Endothelial cell (in vitro differentiated cells): Measurements from ENCODE around the gene DNAH9. TPM values are rescaled to one million over a fixed set of nuclear protein-coding genes. Genes with fewer than 3 reads are reported as not detected.
"Not testable (repeated sequence)": the region's sequence is repeated elsewhere in the genome, so short reads cannot be mapped to it uniquely, and the experiment has no call there.

Source experiments
- DNase-seq: peaks from one replicate; pipeline ENCODE4 v3.0.0; 2021; ENCODE audit warnings: low spot score
- H3K27ac Mint-ChIP-seq: one replicate; pipeline ENCODE4 v1.8.0; 2021; ENCODE audit warnings: mixed read lengths, inconsistent platforms; ENCODE audit not compliant: unreplicated experiment
- H3K27me3 Mint-ChIP-seq: one replicate; pipeline ENCODE4 v1.8.0; 2021; ENCODE audit warnings: mild to moderate bottlenecking, moderate library complexity, mixed read lengths, inconsistent platforms; ENCODE audit not compliant: unreplicated experiment
- H3K36me3 Mint-ChIP-seq: one replicate; pipeline ENCODE4 v1.8.0; 2021; ENCODE audit warnings: mild to moderate bottlenecking, low read depth, mixed read lengths, inconsistent platforms; ENCODE audit not compliant: unreplicated experiment
- H3K4me1 Mint-ChIP-seq: one replicate; pipeline ENCODE4 v1.8.0; 2021; ENCODE audit warnings: mild to moderate bottlenecking, mixed read lengths, inconsistent platforms; ENCODE audit not compliant: unreplicated experiment
- H3K4me3 Mint-ChIP-seq: one replicate; pipeline ENCODE4 v1.8.0; 2021; ENCODE audit warnings: mild to moderate bottlenecking, mixed read lengths, inconsistent platforms; ENCODE audit not compliant: unreplicated experiment
- H3K9me3 Mint-ChIP-seq: one replicate; pipeline ENCODE4 v1.8.0; 2021; ENCODE audit warnings: mixed read lengths, inconsistent platforms; ENCODE audit not compliant: unreplicated experiment
- total RNA-seq: library from RNA; stranded (reverse); fragmentation: NEBNext Ultra II Directional; extraction: Animal tissue kit (Norgen Biotek cat#: 25700); gene quantifications from one replicate; pipeline ENCODE4 v1.2.1, GENCODE V29; 2021; ENCODE audit not compliant: unreplicated experiment
- TF ChIP-seq, protein P1 (sequence below): fragments of 200-600 bp; sonication (generic); IDR thresholded peaks from one replicate; pipeline ENCODE4 v1.5.0; 2021; ENCODE audit warnings: antibody characterized with exemption; ENCODE audit not compliant: unreplicated experiment

DNAH9 gene
- total RNA-seq, 1 donor from 2014 or later: not detected

DNA sequence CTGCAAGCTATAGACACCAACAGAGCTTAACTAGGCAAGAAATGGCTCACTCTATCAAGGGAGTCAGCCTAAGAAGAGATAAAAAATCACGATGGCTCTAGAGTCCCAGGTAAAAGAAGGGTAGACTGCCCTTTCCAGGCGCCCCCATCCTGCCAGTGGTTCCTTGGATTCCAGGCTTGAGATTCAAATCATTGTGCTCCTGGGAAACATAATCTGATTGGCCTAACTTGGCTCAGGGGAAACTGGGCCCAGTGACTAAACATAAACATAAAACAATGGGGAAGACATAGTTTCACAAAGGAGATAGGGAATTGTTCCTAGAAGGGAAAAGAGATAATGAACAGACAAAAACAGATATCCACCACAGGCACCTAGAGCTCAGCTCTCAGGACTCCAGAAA is 342.6 kb downstream of the DNAH9 start:
- H3K4me1 Mint-ChIP-seq: peaks cover 4% of the 10 kb centered on the region
- H3K27ac Mint-ChIP-seq: no peak overlapping the region
- no peak overlapping the region for H3K4me3 Mint-ChIP-seq
- no peaks in the 10 kb centered on the region for H3K36me3 Mint-ChIP-seq
- H3K27me3 Mint-ChIP-seq: peaks cover 3% of the 10 kb centered on the region
- TF ChIP-seq, protein P1, sequence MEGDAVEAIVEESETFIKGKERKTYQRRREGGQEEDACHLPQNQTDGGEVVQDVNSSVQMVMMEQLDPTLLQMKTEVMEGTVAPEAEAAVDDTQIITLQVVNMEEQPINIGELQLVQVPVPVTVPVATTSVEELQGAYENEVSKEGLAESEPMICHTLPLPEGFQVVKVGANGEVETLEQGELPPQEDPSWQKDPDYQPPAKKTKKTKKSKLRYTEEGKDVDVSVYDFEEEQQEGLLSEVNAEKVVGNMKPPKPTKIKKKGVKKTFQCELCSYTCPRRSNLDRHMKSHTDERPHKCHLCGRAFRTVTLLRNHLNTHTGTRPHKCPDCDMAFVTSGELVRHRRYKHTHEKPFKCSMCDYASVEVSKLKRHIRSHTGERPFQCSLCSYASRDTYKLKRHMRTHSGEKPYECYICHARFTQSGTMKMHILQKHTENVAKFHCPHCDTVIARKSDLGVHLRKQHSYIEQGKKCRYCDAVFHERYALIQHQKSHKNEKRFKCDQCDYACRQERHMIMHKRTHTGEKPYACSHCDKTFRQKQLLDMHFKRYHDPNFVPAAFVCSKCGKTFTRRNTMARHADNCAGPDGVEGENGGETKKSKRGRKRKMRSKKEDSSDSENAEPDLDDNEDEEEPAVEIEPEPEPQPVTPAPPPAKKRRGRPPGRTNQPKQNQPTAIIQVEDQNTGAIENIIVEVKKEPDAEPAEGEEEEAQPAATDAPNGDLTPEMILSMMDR: no peak
- DNase-seq: no peak
- no peaks in the 10 kb centered on the region for H3K9me3 Mint-ChIP-seq

- H3K27me3 Mint-ChIP-seq: not testable (repeated sequence)
Observed at GRCh38 chr17:11943086-11943485, 344.8 kb downstream of the DNAH9 start.

GRCh38 chr17:11943759-11944347 is 345.6 kb downstream of the DNAH9 start:
- Mint-ChIP-seq H3K4me1 (peaks cover 4% of the 10 kb centered on the region), H3K36me3 (no peaks in the 10 kb centered on the region), H3K27ac (no peak overlapping the region), H3K9me3 (no peaks in the 10 kb centered on the region), H3K4me3 (no peak overlapping the region), H3K27me3 (peaks cover 3% of the 10 kb centered on the region)
- TF ChIP-seq, protein P1: no peak
- DNase-seq: no peak

More at GRCh38 chr17:11943086-11943485, 344.8 kb downstream of the DNAH9 start:
- not testable (repeated sequence) for H3K27ac Mint-ChIP-seq, H3K4me1 Mint-ChIP-seq, H3K9me3 Mint-ChIP-seq, H3K4me3 Mint-ChIP-seq, DNase-seq, H3K36me3 Mint-ChIP-seq

- H3K4me3 Mint-ChIP-seq: no peak overlapping the region
- no peaks in the 10 kb centered on the region for H3K9me3 Mint-ChIP-seq
- TF ChIP-seq, protein P1: no peak
Observed at GRCh38 chr17:11944587-11944986, 346.3 kb downstream of the DNAH9 start.

DNA sequence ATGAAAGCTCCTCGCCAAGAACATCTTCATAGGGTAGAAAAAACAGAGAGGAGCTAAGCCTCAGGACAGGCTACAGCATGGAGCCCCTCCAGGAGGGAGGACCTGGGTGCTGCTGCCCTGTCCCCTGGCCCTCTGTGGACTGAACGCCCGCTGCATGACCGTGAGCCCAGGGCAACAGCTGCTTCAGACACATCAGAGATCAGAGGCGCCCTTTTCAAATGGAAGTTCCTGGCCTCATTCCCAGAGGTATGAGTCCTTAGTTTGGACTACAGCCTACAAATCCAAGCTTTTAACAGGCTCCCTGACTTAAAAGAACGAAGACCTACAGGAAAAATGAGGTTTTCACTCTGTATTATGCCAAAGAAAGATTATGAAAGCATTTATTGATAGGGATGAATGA is 350.5 kb downstream of the DNAH9 start:
- Mint-ChIP-seq H3K9me3 (no peaks in the 10 kb centered on the region), H3K27me3 (peaks cover 3% of the 10 kb centered on the region), H3K4me1 (peaks cover 4% of the 10 kb centered on the region), H3K27ac (no peak overlapping the region), H3K36me3 (no peaks in the 10 kb centered on the region), H3K4me3 (no peak overlapping the region)
- no peak for DNase-seq
- TF ChIP-seq, protein P1: no peak

More at GRCh38 chr17:11944587-11944986, 346.3 kb downstream of the DNAH9 start:
- Mint-ChIP-seq H3K27me3 (peaks cover 4% of the 10 kb centered on the region), H3K4me1 (peaks cover 4% of the 10 kb centered on the region), H3K27ac (no peak overlapping the region), H3K36me3 (no peaks in the 10 kb centered on the region)
- DNase-seq: no peak

DNA sequence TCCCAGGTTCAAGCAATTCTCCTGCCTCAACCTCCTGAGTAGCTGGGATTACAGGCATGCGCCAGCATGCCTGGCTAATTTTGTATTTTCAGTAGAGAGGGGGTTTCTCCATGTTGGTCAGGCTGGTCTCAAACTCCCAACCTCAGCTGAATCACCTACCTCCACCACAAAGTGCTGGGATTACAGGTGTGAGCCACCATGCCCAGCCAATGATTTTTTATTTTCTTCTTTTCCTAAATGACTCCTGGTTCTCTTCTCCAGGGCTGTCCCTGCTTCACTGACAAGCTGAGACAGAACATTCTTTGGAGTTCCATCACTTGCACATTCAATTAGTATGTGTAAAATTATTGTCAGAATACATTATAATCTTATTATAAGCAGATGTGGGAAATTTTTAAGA is 351.3 kb downstream of the DNAH9 start:
- H3K27ac Mint-ChIP-seq, H3K4me3 Mint-ChIP-seq, H3K36me3 Mint-ChIP-seq, H3K4me1 Mint-ChIP-seq, H3K27me3 Mint-ChIP-seq, DNase-seq, H3K9me3 Mint-ChIP-seq: not testable (repeated sequence)
